ENCODE data around the gene EPN2.

Gene EPN2

GRCh38 chr17:19328441-19329061 lies 91.4 kb downstream of the EPN2 start:
- Mint-ChIP-seq H3K36me3 (ENCODE audit: low read depth) (no peaks in the 10 kb centered on the region), H3K4me3 (no peak overlapping the region)

GRCh38 chr17:19329136-19329535 lies 92.0 kb downstream of the EPN2 start:
- no peak for ATAC-seq
- Mint-ChIP-seq H3K27ac (no peak overlapping the region), H3K27me3 (peaks cover 3% of the 10 kb centered on the region), H3K4me1 (peaks cover 4% of the 10 kb centered on the region), H3K36me3 (ENCODE audit: low read depth) (no peaks in the 10 kb centered on the region), H3K4me3 (no peak overlapping the region), H3K9me3 (peaks cover 16% of the 10 kb centered on the region)
- no peak for DNase-seq

More at GRCh38 chr17:19328441-19329061, 91.4 kb downstream of the EPN2 start:
- Mint-ChIP-seq H3K27ac (no peak overlapping the region), H3K27me3 (peaks cover 3% of the 10 kb centered on the region), H3K9me3 (peaks cover 16% of the 10 kb centered on the region), H3K4me1 (peaks cover 4% of the 10 kb centered on the region)
- DNase-seq (no peak), ATAC-seq (no peak)

- Mint-ChIP-seq H3K9me3 (peaks cover 13% of the 10 kb centered on the region), H3K27me3 (peaks cover 3% of the 10 kb centered on the region), H3K27ac (no peak overlapping the region), H3K36me3 (ENCODE audit: low read depth) (no peaks in the 10 kb centered on the region), H3K4me3 (no peak overlapping the region), H3K4me1 (peaks cover 4% of the 10 kb centered on the region)
- ATAC-seq (no peak), DNase-seq (no peak)
Measured at GRCh38 chr17:19329839-19330238, 92.7 kb downstream of the EPN2 start.

GRCh38 chr17:19330271-19330670 lies 93.1 kb downstream of the EPN2 start:
- DNase-seq (no peak), ATAC-seq (no peak)
- no peak overlapping the region for H3K4me3 Mint-ChIP-seq
- peaks cover 4% of the 10 kb centered on the region for H3K4me1 Mint-ChIP-seq
- H3K36me3 Mint-ChIP-seq (ENCODE audit: low read depth) = no peaks in the 10 kb centered on the region
- H3K27ac Mint-ChIP-seq = no peak overlapping the region
- H3K27me3 Mint-ChIP-seq = peaks cover 3% of the 10 kb centered on the region
- H3K9me3 Mint-ChIP-seq = peaks cover 9% of the 10 kb centered on the region

- Mint-ChIP-seq H3K4me1 (peaks cover 4% of the 10 kb centered on the region), H3K4me3 (no peak overlapping the region), H3K27ac (no peak overlapping the region), H3K36me3 (ENCODE audit: low read depth) (no peaks in the 10 kb centered on the region), H3K9me3 (peaks cover under 1% of the 10 kb centered on the region), H3K27me3 (peaks cover 6% of the 10 kb centered on the region)
- no peak for ATAC-seq
- DNase-seq = no peak
Measured at GRCh38 chr17:19331134-19331533, 94.0 kb downstream of the EPN2 start.

GRCh38 chr17:19331543-19332245 lies 94.5 kb downstream of the EPN2 start:
- no peak overlapping the region for H3K4me3 Mint-ChIP-seq
- peaks cover 6% of the 10 kb centered on the region for H3K27me3 Mint-ChIP-seq
- DNase-seq (no peak), ATAC-seq (no peak)
- no peak overlapping the region for H3K27ac Mint-ChIP-seq
- peaks cover 4% of the 10 kb centered on the region for H3K4me1 Mint-ChIP-seq
- H3K36me3 Mint-ChIP-seq (ENCODE audit: low read depth) = no peaks in the 10 kb centered on the region
- no peaks in the 10 kb centered on the region for H3K9me3 Mint-ChIP-seq

- Mint-ChIP-seq H3K4me1 (peaks cover 4% of the 10 kb centered on the region), H3K4me3 (no peak overlapping the region), H3K9me3 (no peaks in the 10 kb centered on the region), H3K27ac (no peak overlapping the region), H3K27me3 (peaks cover 13% of the 10 kb centered on the region), H3K36me3 (ENCODE audit: low read depth) (no peaks in the 10 kb centered on the region)
- DNase-seq (peak; percentile 16), ATAC-seq (peak; percentile 66)
Measured at GRCh38 chr17:19332371-19333131, 95.4 kb downstream of the EPN2 start.

GRCh38 chr17:19333132-19333440 lies 95.9 kb downstream of the EPN2 start:
- Mint-ChIP-seq H3K4me3 (no peak overlapping the region), H3K27me3 (peaks cover 13% of the 10 kb centered on the region), H3K9me3 (no peaks in the 10 kb centered on the region), H3K36me3 (ENCODE audit: low read depth) (no peaks in the 10 kb centered on the region), H3K27ac (no peak overlapping the region), H3K4me1 (peaks cover 4% of the 10 kb centered on the region)
- DNase-seq (no peak), ATAC-seq (no peak)

GRCh38 chr17:19333736-19334290 lies 96.6 kb downstream of the EPN2 start:
- ATAC-seq (no peak), DNase-seq (no peak)
- Mint-ChIP-seq H3K27me3 (peaks cover 13% of the 10 kb centered on the region), H3K36me3 (ENCODE audit: low read depth) (no peaks in the 10 kb centered on the region), H3K27ac (no peak overlapping the region), H3K9me3 (no peaks in the 10 kb centered on the region), H3K4me3 (no peak overlapping the region), H3K4me1 (peaks cover 4% of the 10 kb centered on the region)

- Mint-ChIP-seq H3K4me3 (no peak overlapping the region), H3K27me3 (peaks cover 13% of the 10 kb centered on the region), H3K9me3 (no peaks in the 10 kb centered on the region), H3K27ac (no peak overlapping the region), H3K4me1 (peaks cover 4% of the 10 kb centered on the region), H3K36me3 (ENCODE audit: low read depth) (no peaks in the 10 kb centered on the region)
- DNase-seq (no peak), ATAC-seq (no peak)
Measured at GRCh38 chr17:19334331-19334730, 97.2 kb downstream of the EPN2 start.

- H3K27ac Mint-ChIP-seq = no peak overlapping the region
- no peaks in the 10 kb centered on the region for H3K9me3 Mint-ChIP-seq
- H3K4me3 Mint-ChIP-seq = no peak overlapping the region
- DNase-seq (no peak), ATAC-seq (no peak)
- H3K4me1 Mint-ChIP-seq = peaks cover 8% of the 10 kb centered on the region
- peaks cover 19% of the 10 kb centered on the region for H3K27me3 Mint-ChIP-seq
- H3K36me3 Mint-ChIP-seq (ENCODE audit: low read depth) = no peaks in the 10 kb centered on the region
Measured at GRCh38 chr17:19335951-19336631, 98.9 kb downstream of the EPN2 start.

GRCh38 chr17:19336938-19337711 lies 100.0 kb downstream of the EPN2 start:
- no peak overlapping the region for H3K27ac Mint-ChIP-seq
- H3K36me3 Mint-ChIP-seq (ENCODE audit: low read depth) = no peaks in the 10 kb centered on the region
- no peak for ATAC-seq
- no peak for DNase-seq
- no peak overlapping the region for H3K4me3 Mint-ChIP-seq
- H3K27me3 Mint-ChIP-seq = peaks cover 26% of the 10 kb centered on the region
- no peaks in the 10 kb centered on the region for H3K9me3 Mint-ChIP-seq
- peaks cover 9% of the 10 kb centered on the region for H3K4me1 Mint-ChIP-seq

GRCh38 chr17:19337712-19338023 lies 100.5 kb downstream of the EPN2 start:
- H3K27ac Mint-ChIP-seq = no peak overlapping the region
- DNase-seq (no peak), ATAC-seq (no peak)
- H3K9me3 Mint-ChIP-seq = no peaks in the 10 kb centered on the region
- H3K27me3 Mint-ChIP-seq = peaks cover 26% of the 10 kb centered on the region
- no peaks in the 10 kb centered on the region for H3K36me3 Mint-ChIP-seq (ENCODE audit: low read depth)
- no peak overlapping the region for H3K4me3 Mint-ChIP-seq
- peaks cover 7% of the 10 kb centered on the region for H3K4me1 Mint-ChIP-seq

Data from activated naive CD8-positive, alpha-beta T cell treated with anti-CD3 and anti-CD28 coated beads, Interleukin-2, amount 50 U/mL, for 24 hours (primary cell).